Kidney (tissue), 14 donors: ENCODE results near the gene EMC10. TPM values are rescaled to one million over a fixed set of nuclear protein-coding genes. Genes with fewer than 3 reads are reported as not detected.
A peak's percentile ranks its signal among the peaks of the same experiment; 100 is the strongest.

Experiments used
- DNase-seq, 5 donors: peaks; one replicate each; pipeline ENCODE4 v3.0.0-alpha.2; 2013 to 2020
- FAIRE-seq: peaks from 2 replicates; lab custom pipeline; 2012; peaks lifted over from hg19 to GRCh38; lab: Jason Lieb, UNC
- H3K27ac ChIP-seq, 2 donors: one replicate each; pipeline ENCODE4 v1.7.0; 2013; ENCODE audit warnings: low read depth in 2 of 2, low read length in 2 of 2, inconsistent platforms in 1 of 2
- H3K27me3 ChIP-seq: one replicate; pipeline ENCODE4 v1.7.1; 2013; ENCODE audit warnings: low read length, inconsistent platforms; ENCODE audit not compliant: control insufficient read depth, insufficient read depth
- H3K36me3 ChIP-seq, 3 donors: one replicate each; pipeline versions ENCODE4 v1.7.0 to v1.7.1; 2013; ENCODE audit warnings: low read length in 3 of 3, control low read depth in 1 of 3, inconsistent platforms in 1 of 3; ENCODE audit not compliant: insufficient read depth in 3 of 3, control insufficient read depth in 2 of 3
- H3K4me1 ChIP-seq, 3 donors: one replicate each; pipeline versions ENCODE4 v1.7.0 to v1.7.1; 2013; ENCODE audit warnings: low read length in 3 of 3, inconsistent platforms in 1 of 3, low read depth in 1 of 3; ENCODE audit not compliant: control insufficient read depth in 2 of 3, insufficient read depth in 2 of 3
- H3K4me3 ChIP-seq, 3 donors: one replicate each; pipeline versions ENCODE4 v1.7.0 to v1.8.1; 2013; ENCODE audit warnings: low read length in 3 of 3, control low read depth in 1 of 3, inconsistent platforms in 1 of 3
- H3K9ac ChIP-seq, 3 donors: one replicate each; pipeline versions ENCODE4 v1.7.0 to v1.7.1; 2013; ENCODE audit warnings: low read length in 3 of 3, control low read depth in 1 of 3, inconsistent platforms in 1 of 3
- H3K9me3 ChIP-seq, 3 donors: one replicate each; pipeline versions ENCODE4 v1.7.0 to v1.7.1; 2013; ENCODE audit warnings: low read length in 3 of 3, control low read depth in 1 of 3, inconsistent platforms in 1 of 3; ENCODE audit not compliant: control insufficient read depth in 2 of 3, insufficient read depth in 1 of 3
- CTCF ChIP-seq: IDR thresholded peaks from 3 replicates; pipeline ENCODE4 v1.5.1; 2012; ENCODE audit warnings: mild to moderate bottlenecking, moderate library complexity, borderline replicate concordance; ENCODE audit not compliant: insufficient read depth; ENCODE audit errors: extremely low read depth
- intact Hi-C: fragments of 100-400 bp; cut with DNase I; formaldehyde crosslinking; loops from one replicate; pipeline ENCODE4 v1.11.1; 2022
- polyA plus RNA-seq: library from polyadenylated mRNA; stranded (reverse); fragments of 350-450 nt; fragmentation: Illumina TruSeq; extraction: RNeasy Lipid Tissue Mini Kit (QIAGEN cat#74804); gene quantifications from one replicate; pipeline ENCODE4 v1.2.3, GENCODE V29; 2014; ENCODE audit warnings: low read depth, low replicate concordance; ENCODE audit not compliant: insufficient read depth
- total RNA-seq: library from RNA; stranded (reverse); fragmentation: NEBNext Ultra II Directional; extraction: Animal tissue kit (Norgen Biotek cat#: 25700); gene quantifications from one replicate; pipeline ENCODE4 v1.2.1, GENCODE V29; 2021
- donor health status: control.
- donor health status: control.
- donor health status: control.
- donor health status: control.
- donor health status: control.
- donor health status: DM: yes; HTN: yes; CAD: no.
- donor health status: Normal renal cell carcinoma (clear cell type).

Gene EMC10
- total and polyA plus RNA-seq, 2 donors from 2014 or later = 184 to 199 TPM

- H3K36me3 ChIP-seq = no peaks in the 10 kb centered on the region
- H3K4me1 ChIP-seq = peaks cover 0 to 9% (median 6%) of the 10 kb centered on the region in 3 donors
- intact Hi-C loops = no loop called here
- peak overlapping the region; percentile 1 to 78 (median 73) for H3K9ac ChIP-seq
- H3K9me3 ChIP-seq = no peaks in the 10 kb centered on the region
- no peaks in the 10 kb centered on the region for H3K27me3 ChIP-seq
- DNase-seq (peak in 3 of 5 donors; percentile 21 to 85 (median 81)), FAIRE-seq (no peak)
- TF ChIP-seq CTCF = no peak
- peak overlapping the region in 1 of 2 donors; percentile 27 for H3K27ac ChIP-seq
- H3K4me3 ChIP-seq = peak overlapping the region; percentile 33 to 88 (median 75)
These were observed 33.9 kb downstream of the EMC10 start for GRCh38 chr19:50510121-50510670.

GRCh38 chr19:50510700-50511068 lies 34.4 kb downstream of the EMC10 start:
- FAIRE-seq (no peak), DNase-seq (peak in 1 of 5 donors; percentile 94)
- H3K9ac ChIP-seq = peak overlapping the region; percentile 1 to 78 (median 73)
- H3K36me3 ChIP-seq = no peaks in the 10 kb centered on the region
- peak overlapping the region in 1 of 2 donors; percentile 27 for H3K27ac ChIP-seq
- intact Hi-C loops = no loop called here
- H3K4me1 ChIP-seq = peaks cover 0 to 9% (median 6%) of the 10 kb centered on the region in 3 donors
- peak overlapping the region; percentile 33 to 88 (median 75) for H3K4me3 ChIP-seq
- H3K9me3 ChIP-seq = no peaks in the 10 kb centered on the region
- no peaks in the 10 kb centered on the region for H3K27me3 ChIP-seq
- no peak for TF ChIP-seq CTCF

GRCh38 chr19:50511069-50511822 lies 34.9 kb downstream of the EMC10 start, which contains the start of gene JOSD2:
Gene JOSD2, minus strand, starts transcription at chr19:50511191. Its CDS starts 760 bp downstream, at chr19:50510431.
- DNase-seq = peak; percentile 99 to 100 (median 100)
- no peaks in the 10 kb centered on the region for H3K27me3 ChIP-seq
- H3K27ac ChIP-seq = peak within 1 kb of the TSS; percentile 76 to 78
- H3K9ac ChIP-seq = peak within 1 kb of the TSS; percentile 63 to 78 (median 73)
- H3K4me3 ChIP-seq = peak within 1 kb of the TSS; percentile 72 to 88 (median 75)
- H3K36me3 ChIP-seq = no peaks in the 10 kb centered on the region
- TF ChIP-seq CTCF = no peak
- H3K9me3 ChIP-seq = no peaks in the 10 kb centered on the region
- intact Hi-C loops = no loop called here
- FAIRE-seq = peak; percentile 78
- peaks cover 0 to 9% (median 6%) of the 10 kb centered on the region in 3 donors for H3K4me1 ChIP-seq
